Activated naive CD4-positive, alpha-beta T cell treated with Interleukin-2 at 50 U/mL for 16 hours (primary cell): Measurements from ENCODE around the gene SNU13.
A peak's percentile ranks its signal among the peaks of the same experiment; 100 is the strongest.
"Not testable (repeated sequence)": the region's sequence is repeated elsewhere in the genome, so short reads cannot be mapped to it uniquely, and the experiment has no call there.

ENCODE experiments used
- DNase-seq: peaks from one replicate; pipeline ENCODE4 v3.0.0-alpha.2; 2020

Gene SNU13

DNA sequence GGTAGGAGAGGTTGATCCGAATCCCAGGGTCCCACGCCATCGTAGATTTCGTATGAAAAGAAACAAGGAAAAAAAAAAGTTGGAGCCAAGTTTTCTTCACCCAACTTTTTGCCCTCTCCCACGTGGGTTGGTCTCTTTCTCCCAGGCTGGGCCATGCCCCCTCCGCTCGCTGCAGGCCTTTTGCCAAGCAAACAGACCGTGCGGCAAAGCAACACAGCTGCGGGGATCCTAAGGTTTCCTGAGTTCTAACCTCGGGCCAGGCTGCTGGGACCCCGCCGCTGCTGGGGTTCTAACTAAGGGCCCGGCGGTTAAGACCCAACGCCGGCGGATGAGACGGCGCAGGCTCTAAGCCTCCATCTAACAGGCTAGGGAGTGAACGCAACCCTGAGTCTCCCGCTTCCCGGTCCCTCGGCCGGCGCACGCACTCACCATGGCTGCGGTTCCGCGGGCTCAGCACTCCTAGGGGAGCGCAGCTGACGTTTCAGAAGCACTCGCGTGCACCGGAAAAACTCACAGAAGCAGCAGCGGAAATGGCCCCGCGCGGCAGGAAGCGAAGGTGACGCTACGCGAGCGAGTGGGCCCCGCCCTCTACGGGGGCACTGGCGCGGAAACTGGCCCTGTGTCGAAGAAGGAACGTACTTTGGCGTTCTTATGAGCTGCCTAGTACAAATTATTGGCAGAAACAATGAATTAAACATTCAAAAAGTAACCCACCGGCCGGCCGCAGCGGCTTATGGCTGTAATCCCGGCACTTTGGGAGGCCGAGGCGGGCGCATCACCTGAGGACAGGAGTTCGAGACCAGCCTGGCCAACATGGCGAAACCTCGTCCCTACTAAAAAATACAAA is at the start of gene SNU13:
Gene SNU13 (minus strand): TSS at position 503 of the 847 bp plus-strand sequence. CDS start 71 bp downstream, at position 432.
- peak; percentile 94 for DNase-seq

DNA sequence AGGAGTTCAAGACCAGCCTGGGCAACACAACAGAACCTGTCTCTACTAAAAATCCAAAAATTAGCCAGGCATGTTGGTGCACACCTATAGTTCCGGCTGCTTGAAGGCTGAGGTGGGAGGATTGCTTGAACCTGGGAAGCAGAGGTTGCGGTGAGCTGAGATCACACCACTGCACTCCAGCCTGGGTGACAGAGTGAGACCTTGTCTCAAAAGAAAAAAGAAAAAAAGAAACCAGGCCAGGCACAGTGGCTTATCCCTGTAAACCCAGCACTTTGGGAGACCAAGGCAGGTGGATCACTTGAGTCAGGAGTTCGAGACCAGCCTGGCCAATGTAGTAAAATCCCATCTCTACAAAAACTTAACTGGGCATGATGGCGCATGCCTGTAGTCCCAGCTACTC is 44.6 kb upstream of the SNU13 start:
- not testable (repeated sequence) for DNase-seq

DNA sequence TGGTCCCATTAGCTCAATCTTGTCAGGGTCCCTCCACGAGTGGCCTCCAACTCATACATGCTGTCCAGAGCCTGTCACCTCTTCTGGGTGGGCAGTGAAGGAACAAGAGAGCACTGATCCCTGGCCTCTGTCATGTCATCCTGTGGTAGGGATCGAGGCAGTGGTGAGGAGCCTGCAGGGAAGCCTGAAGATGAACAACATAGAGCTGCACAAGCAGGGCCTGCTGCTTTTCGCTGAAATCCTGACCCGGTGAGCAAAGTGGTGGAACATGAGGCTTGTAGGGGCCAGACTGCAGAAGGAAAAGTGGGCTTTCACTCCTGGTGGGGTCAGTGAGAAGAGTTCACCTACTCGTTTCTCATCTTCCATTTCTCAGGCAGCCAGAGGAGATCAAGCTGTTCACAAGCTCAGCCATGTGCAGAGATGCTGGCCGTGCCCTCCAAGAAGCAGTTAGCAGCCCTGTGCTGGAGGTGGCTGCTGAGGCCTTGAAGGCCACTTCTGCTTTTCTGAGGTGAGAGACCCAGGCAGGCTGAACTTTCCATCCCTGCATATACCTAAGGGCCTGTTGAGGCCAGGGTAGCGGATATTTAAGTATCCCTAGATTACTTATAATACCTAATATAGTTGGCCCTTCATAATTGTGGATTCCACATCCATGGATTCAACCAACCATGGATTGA is 43.6 kb upstream of the SNU13 start:
- DNase-seq = no peak

DNA sequence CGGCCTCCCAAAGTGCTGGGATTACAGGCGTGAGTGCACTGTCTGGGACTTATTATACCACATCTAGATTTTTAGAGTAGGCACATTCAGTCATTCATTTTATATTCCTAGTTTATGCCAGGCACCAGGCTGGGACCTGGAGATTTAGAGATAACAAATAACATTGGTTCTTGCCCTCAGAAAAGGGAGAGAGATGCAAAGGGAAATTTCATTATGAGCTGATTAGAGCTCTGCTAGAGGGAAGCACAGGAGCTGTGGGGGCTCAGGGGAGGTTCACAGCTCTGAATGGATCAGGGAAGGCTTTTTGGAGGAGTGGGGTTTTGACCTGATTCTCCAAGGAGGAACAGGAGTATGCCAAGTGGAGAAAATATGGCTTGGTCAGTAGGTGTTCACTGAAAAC is 42.9 kb upstream of the SNU13 start:
- no peak for DNase-seq

DNA sequence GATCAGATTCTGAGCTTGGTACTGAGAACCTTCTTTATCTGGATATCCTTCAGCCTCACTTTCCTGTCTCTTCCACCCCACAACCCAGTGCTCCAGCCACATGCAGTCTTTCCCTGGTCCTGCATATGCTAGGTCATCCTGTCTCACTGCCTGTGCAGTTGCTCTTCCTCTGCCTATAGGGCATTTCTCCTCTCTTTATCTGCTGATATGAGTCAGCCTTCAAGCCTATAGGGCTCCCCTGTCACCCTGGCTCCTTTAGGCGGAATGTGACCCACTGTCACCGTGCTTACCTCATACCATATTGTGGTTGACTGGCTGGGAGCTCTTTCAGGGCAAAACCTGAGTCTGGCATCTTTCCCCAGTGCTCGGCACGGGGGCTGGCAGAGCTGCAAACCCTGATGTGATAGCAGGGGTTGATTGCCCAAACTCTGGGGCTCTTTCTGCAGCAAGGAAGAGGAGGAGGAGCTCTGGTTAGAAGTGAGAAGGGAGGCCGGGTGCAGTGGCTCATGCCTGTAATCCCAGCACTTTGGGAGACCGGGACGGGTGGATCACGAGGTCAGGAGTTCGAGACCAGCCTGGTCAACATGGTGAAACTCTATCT is 36.9 kb upstream of the SNU13 start:
- no peak for DNase-seq

DNA sequence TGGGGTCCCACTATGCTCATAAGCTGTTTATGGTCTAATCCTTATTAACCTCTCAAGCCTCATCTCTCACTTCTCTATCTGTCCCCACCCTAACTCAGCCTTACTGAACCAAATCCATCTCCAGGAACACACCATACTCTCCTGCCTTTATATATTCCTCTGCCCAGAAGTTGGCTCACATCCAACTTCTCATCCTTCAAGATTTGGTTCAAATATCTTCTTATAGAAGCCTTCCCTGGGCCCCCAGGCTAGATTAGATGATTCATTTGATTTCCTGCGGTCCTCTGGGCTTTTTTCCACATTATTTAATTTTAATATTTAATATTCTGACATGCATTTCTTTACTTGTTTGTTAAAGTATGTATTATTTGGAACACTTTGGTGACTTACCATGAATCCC is 33.8 kb upstream of the SNU13 start:
- DNase-seq = no peak

DNA sequence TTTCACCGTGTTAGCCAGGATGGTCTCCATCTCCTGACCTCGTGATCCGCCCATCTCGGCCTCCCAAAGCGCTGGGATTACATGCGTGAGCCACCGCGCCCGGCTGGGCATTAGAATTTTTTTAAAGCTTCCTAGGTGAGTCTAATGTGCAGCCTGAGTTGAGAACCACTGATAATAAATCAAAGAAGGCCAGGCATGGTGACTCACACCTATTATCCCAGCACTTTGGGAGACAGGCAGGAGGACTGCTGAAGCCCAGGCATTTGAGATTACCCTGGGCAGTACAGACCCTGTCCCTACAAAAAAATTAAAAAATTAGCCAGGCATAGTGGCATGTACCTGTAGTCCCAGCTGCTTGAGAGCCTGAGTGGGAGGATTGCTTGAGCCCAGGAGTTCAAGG is 24.3 kb upstream of the SNU13 start:
- DNase-seq = no peak

DNA sequence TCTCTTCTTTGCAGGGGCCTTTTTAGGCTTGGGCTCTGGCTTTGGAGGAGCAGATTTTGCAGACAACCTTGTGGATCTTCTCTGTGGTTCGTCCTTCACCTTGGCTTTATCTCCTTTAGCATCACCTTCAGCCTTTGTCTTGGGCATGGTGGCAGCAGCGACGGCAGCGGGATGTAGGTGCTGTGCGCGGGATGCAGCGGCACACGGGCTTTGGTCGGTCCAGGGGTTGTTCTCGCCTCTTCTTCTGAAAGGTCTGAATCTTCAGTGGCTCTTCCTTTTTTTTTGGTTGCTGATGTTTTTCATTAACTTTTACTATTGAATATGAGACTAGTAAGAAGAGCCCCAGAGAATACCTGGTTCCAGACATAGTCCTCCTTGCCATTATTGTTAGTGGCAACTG is 20.7 kb upstream of the SNU13 start:
- no peak for DNase-seq

DNA sequence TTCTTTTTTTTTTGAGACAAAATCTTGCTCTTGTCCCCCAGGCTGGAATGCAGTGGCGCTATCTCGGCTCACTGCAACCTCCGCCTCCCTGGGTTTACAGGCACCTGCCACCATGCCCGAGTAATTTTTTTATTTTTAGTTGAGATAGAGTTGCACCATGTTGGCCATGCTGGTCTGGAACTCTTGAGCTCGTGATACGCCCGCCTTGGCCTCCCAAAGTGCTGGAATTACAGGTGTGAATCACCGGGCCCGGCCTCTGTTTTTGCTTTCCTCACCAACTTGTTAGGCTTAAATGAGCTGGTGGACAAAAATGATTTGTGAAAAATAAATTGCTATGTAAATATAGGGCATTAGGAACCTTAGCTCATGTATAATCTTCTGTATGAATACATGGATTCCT is 14.1 kb upstream of the SNU13 start:
- no peak for DNase-seq

DNA sequence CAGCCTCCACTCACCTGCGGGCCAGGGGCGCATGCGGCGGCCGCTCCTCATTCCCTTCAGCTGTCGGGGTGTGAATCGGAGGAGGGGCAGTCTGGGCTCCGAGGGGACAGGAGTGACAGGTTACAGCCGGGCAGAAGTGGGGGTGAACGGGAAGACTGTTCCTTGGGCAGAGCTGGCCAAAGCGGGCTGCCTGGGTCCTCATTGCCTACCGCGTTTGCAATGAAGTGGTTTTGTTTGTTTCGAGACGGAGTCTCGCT is 11.4 kb upstream of the SNU13 start:
- DNase-seq = no peak

DNA sequence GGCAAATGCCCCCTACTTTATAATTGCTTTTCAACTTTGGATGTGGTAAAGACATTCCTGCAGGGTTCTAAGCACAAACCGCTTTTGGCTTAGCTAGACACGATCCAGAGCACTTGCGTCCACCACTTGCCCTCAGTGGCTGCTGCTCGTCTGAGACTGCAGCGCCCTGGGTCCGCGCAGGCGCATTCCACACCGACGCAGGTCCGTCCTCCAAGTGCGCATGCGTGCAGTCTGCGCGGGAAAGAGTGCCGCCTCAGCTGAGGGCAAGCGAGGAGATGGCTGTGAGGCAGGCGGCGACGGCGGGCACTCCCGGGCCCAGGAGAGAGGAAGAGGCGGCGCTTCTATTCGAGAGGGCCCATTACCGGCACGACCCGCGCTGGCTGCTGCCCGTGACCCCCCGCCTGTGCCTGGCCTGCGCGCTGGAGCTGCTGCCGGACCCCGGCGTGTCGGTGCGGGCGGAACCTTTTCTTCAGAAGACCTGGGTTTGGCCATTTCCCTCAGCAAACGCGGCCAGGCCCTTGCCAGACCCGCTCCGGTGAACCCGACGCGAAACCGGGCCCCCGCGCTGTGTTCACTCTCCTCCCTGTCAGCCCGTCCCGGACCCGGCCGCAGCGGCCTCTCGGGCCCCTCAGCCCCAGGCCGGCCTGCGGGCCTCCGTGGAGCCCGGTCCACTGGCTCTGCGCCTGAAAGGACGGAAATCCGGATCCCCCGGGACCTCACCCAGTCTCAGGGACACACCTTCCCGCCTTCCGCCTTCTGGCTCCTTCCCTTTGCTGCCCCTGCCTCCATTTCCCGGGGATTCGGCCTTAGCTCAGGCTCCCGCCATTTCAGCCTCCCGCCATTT is 10.8 kb upstream of the SNU13 start, which contains the start of gene MEI1:
Gene MEI1 (plus strand): TSS at position 240 of the 844 bp plus-strand sequence. CDS start 36 bp downstream, at position 276.
- DNase-seq = peak; percentile 92

DNA sequence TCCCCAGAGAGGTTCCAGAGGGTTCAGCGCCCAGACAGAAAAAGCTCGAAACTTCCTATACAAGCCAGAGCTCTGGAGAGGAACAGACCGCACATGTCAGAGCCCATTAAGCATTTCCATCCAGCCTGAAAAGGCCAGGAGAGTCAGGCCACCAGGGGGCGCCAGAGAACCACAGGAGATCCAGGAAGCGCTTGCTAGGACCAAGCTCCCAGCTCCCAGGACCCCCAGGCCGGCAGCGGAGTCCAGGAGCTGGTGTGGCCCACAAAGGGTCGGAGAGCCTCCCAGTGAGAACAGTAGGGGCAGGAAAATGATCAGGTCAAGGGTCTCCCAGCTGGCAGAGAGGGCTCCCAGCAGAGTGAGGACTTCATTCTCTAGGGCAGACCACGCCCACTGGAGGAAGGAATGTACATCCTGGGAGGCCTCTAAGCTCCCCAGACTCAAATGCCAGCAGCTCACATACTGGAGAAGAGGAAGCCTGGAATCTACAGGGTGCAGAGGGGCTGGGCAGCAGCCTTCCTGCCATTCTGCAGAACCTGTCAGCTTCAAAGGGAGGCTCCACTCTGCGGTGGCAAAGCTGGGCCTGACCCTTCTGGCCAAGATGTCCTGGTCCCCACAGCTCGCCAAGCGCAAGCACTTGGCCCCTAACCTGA is 8.6 kb upstream of the SNU13 start:
- DNase-seq = peak; percentile 92

DNA sequence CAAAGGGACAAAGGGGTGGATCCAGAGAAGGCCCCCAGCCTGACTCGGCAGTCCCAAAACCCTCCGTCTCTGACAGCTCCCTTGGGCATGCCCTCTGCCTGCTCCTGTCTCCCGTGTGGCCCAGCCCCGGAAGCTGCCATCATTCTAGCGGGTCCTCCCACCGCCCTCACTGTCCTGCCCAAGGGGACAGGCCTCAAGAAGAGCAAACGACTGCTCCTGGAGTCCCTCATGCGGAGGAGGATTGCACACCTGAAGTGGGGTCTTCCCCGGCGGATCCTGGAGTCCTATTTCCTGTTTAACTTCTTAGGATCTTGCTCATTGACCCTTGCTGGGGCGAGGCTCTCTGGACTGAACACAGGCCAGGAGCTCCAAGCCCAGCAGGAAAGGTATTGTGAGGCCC is 8.0 kb upstream of the SNU13 start:
- DNase-seq = no peak

DNA sequence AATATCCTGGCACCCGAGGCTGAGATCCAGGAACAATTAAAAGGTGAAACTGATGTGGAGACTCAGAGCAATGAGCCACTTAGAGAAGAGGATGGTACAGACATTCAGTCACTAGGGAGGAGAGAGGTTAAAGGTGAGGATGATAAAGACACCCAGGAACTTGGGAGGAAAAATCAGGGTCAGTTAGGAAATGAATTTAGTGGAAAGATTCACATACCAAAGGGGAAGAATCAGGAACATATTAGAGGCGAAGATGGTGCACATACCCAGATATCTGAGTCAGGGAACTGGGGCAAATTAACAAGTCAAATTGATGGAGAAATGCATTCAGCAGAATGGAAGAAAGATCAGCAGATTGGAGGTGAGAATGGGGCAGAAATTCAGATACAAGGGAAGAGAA is 6.5 kb upstream of the SNU13 start:
- no peak for DNase-seq

DNA sequence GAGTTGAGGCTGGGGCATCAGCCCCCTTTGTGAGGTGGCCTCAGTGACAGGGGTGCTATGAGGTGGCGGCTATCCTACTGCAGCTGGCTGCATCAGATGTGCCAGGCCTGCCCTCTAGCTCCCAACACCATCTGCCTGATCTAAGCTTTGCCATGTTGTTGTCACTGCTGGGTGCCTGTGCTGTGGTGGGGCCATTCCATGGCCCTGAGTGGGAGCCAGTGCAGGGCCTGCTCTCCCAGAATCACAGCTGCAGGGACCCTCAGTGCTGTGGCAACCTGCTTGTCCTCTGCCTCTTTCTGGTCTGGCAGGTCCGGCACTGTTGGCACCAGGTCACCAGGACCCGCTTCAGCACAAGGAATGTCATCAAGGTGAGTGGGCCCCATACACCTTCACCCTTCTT is 1.8 kb upstream of the SNU13 start:
- no peak for DNase-seq

DNA sequence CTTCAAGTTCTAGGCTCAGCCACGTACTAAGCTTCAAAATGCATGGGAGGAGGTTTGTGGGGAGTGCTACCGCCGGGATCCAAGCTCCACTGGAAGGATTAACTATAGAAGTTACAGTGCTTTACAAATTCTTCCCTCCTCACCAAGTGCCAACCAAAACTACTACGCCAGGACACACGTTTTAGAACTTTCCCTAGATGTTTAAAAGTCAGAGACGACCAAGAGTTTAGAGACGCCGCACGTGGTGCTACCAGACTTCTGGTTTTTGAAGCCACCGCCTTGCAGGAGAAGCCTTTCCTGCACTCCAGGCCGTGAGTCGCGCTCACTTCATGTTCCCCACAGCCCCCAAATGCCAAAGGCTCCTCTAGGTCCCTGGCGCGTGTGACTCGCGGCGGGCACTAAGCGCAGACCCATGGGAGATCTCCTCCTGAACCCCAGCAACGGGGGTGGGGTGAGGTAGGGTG is 734 bp downstream of the SNU13 start:
- peak; percentile 25 for DNase-seq

DNA sequence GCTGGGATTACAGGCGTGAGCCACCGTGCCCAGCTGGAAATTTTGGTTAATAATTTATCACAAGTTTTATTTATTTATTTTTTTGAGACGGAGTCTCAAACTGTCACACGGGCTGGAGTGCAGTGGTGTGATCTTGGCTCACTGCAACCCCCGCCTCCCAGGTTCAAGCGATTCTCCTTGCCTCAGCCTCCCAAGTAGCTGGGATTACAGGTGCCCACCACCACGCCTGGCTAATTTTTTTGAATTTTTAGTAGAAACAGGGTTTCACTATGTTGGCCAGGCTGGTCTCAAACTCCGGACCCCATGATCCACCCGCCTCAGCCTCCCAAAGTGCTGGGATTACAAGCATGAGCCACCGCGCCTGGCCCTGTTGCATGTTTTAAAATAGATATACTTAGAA is 1.8 kb downstream of the SNU13 start:
- DNase-seq = not testable (repeated sequence)

DNA sequence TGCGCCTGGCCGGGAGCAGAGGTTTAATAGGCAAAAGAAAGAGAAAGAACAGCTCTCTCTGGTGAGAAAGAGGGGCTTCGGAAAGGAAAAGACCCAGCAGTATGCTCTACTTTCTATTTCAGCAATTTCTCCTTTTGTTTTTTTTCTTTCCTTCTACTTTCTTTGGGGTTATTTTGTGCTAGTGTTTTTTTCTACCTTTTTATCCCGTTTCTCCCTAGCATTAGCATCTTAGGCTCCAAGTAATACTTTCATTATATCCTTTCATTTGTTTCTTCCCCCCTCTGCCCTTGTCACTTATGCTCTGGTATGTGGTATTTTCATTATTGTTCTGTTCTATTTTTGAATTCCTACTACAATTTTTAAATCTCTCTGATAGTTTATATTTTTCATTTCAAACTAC is 4.5 kb downstream of the SNU13 start:
- no peak for DNase-seq

DNA sequence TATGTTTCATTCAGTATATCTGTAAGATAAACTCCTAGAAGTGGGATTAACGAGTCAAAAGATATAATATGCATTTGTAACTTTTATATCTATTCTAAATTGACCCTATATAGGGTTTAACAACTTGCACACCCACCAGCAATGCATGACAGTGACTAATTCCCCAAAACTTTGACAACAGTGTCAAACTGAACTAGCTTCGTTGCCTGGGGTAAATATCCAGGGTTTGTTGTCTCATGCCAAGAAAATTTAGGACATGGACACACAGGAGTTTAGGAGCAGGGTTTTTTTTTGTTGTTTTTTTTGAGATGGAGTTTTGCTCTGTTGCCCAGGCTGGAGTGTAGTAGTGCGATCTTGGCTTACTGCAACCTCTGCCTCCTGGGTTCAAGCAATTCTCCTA is 5.1 kb downstream of the SNU13 start:
- no peak for DNase-seq

DNA sequence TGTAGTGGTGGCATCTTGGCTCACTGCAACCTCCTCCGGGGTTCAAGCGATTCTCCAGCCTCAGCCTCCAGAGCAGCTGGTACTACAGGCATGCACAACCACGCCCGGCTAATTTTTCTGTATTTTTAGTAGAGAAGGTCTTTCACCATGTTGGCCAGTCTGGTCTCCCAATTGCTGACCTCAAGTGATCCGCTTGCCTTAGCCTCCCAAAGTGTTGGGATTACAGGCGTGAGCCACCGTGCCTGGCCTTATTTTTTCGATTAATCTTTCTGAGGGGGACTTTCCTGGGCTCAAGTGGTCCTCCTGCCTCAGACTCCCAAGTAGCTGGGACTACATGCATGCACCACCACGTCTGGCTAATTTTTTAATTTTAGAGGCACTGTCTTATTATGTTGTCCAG is 5.6 kb downstream of the SNU13 start:
- no peak for DNase-seq

DNA sequence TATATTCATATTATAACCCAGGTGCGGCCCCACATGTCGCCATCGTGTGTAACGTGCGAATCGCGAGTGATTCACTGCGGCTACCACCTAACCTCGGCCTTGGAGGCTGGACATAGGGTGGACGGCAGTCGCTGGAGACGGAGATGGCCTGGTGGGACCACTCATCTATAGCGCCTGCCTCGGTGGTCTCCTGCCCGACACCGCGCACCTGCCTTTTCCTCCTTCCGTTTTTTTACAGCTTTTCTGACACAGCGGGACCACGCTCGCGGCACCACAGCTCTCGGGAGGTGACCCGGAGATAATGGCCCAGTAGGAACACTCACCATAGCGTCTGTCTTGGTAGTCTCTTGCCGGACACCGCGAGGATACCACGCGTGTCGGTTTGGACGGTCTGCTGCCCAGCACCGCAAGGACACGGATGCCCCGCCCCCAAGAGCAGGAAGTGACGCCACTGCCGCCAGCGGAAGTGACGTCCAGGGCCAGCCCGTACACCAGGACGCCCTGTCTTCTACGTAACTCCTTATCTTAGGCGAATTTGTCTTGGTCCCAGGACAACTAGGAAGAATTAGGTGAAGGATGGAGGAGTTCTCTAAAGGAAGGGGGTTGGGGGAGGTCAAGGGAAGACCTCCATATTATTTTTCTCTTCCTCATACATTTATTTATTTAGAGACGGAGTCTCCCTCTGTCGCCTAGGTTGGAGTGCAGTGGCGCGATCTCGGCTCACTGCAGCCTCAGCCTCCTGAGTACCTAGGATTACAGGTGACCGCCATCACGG is 6.4 kb downstream of the SNU13 start:
- DNase-seq = peak; percentile 89

DNA sequence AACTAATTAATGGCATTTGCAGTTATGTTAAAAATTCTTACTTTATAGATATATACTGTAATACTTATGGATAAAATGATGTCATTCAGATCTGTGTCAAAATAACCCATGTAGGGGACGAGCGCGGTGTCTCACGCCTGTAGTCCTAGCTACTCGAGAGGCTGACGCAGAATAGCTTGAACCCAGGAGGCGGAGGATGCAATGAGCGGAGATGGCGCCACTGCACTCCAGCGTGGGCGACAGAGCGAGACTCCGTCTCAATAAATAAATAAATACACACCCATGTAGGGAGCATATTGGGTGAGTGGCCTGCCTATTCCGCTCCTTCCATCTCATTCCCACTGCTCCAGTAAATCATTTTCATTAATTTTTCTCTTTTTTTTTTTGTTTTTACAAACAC is 7.1 kb downstream of the SNU13 start:
- peak; percentile 45 for DNase-seq
